Chondrocyte (in vitro differentiated cells): ENCODE results near the gene ALG6. TPM values are rescaled to one million over a fixed set of nuclear protein-coding genes. Genes with fewer than 3 reads are reported as not detected.

Experiments used
- DNase-seq: peaks from one replicate; pipeline ENCODE4 v3.0.0; 2021; ENCODE audit warnings: mixed read lengths, low spot score
- H3K27ac Mint-ChIP-seq: one replicate; pipeline ENCODE4 v1.8.0; 2021; ENCODE audit warnings: mild to moderate bottlenecking, moderate library complexity, mixed read lengths; ENCODE audit not compliant: unreplicated experiment
- H3K27me3 Mint-ChIP-seq: 2 replicates; pipeline ENCODE4 v1.8.0; 2021; ENCODE audit warnings: low read depth, mixed read lengths
- H3K36me3 Mint-ChIP-seq: 2 replicates; pipeline ENCODE4 v1.8.0; 2021; ENCODE audit warnings: low read depth, mixed read lengths
- H3K4me1 Mint-ChIP-seq: 2 replicates; pipeline ENCODE4 v1.8.0; 2021; ENCODE audit warnings: low read depth, mild to moderate bottlenecking, mixed read lengths
- H3K4me3 Mint-ChIP-seq: one replicate; pipeline ENCODE4 v1.8.0; 2021; ENCODE audit warnings: mild to moderate bottlenecking, moderate library complexity, mixed read lengths; ENCODE audit not compliant: unreplicated experiment
- H3K9me3 Mint-ChIP-seq: 2 replicates; pipeline ENCODE4 v1.8.0; 2021; ENCODE audit warnings: low read depth, mixed read lengths
- total RNA-seq: library from RNA; stranded (reverse); gene quantifications from 3 replicates; pipeline ENCODE4 v1.2.1, GENCODE V29; 2021
- TF ChIP-seq, protein P1 (sequence below): fragments of 200-600 bp; sonication (generic); IDR thresholded peaks from 2 replicates; pipeline ENCODE4 v1.5.0; 2021; ENCODE audit warnings: antibody characterized with exemption, mild to moderate bottlenecking, moderate library complexity

Gene ALG6
- total RNA-seq, 1 donor from 2014 or later = 8.5 TPM

DNA sequence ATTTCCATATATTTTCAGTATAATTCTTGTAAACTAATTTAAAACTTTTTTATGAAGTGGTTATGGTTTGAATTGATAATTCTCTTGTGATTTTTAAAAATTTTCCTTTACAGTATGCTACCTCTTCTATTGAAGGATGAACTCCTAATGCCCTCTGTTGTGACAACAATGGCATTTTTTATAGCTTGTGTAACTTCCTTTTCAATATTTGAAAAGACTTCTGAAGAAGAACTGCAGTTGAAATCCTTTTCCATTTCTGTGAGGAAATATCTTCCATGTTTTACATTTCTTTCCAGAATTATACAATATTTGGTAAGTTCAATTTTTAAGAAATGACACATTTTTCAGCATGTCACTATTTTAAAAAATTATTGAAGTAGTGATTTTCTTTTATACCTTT is 61.4 kb downstream of the ALG6 start:
- Mint-ChIP-seq H3K27me3 (no peaks in the 10 kb centered on the region), H3K36me3 (peaks cover 14% of the 10 kb centered on the region), H3K27ac (no peak overlapping the region), H3K9me3 (peaks cover 22% of the 10 kb centered on the region), H3K4me3 (no peak overlapping the region), H3K4me1 (no peaks in the 10 kb centered on the region)
- TF ChIP-seq, protein P1, sequence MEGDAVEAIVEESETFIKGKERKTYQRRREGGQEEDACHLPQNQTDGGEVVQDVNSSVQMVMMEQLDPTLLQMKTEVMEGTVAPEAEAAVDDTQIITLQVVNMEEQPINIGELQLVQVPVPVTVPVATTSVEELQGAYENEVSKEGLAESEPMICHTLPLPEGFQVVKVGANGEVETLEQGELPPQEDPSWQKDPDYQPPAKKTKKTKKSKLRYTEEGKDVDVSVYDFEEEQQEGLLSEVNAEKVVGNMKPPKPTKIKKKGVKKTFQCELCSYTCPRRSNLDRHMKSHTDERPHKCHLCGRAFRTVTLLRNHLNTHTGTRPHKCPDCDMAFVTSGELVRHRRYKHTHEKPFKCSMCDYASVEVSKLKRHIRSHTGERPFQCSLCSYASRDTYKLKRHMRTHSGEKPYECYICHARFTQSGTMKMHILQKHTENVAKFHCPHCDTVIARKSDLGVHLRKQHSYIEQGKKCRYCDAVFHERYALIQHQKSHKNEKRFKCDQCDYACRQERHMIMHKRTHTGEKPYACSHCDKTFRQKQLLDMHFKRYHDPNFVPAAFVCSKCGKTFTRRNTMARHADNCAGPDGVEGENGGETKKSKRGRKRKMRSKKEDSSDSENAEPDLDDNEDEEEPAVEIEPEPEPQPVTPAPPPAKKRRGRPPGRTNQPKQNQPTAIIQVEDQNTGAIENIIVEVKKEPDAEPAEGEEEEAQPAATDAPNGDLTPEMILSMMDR = no peak
- no peak for DNase-seq

DNA sequence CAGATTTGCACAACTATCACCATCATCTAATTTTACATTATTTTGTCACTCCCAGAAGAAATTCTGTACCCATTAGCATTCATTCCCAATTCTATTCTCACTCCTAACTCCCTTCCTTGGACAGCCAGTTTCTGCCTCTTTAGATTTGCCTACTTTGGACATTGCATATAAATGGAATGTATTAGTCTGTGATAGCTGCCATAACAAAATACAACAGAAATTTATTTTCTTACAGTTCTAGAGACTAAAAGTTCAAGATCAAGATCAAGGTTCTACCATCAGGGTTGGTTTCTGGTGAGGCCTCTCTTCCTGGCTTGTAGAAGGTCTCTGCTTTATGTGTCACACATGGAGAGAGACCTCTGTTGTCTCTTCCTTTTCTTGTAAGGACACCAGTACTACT is 61.9 kb downstream of the ALG6 start:
- H3K4me1 Mint-ChIP-seq = no peaks in the 10 kb centered on the region
- no peak overlapping the region for H3K27ac Mint-ChIP-seq
- no peaks in the 10 kb centered on the region for H3K27me3 Mint-ChIP-seq
- H3K4me3 Mint-ChIP-seq = no peak overlapping the region
- peaks cover 22% of the 10 kb centered on the region for H3K9me3 Mint-ChIP-seq
- TF ChIP-seq, protein P1 = no peak
- H3K36me3 Mint-ChIP-seq = peaks cover 14% of the 10 kb centered on the region
- DNase-seq = no peak

- Mint-ChIP-seq H3K4me3 (no peak overlapping the region), H3K36me3 (peaks cover 7% of the 10 kb centered on the region), H3K27ac (no peak overlapping the region), H3K9me3 (peaks cover 13% of the 10 kb centered on the region), H3K4me1 (no peaks in the 10 kb centered on the region), H3K27me3 (no peaks in the 10 kb centered on the region)
- DNase-seq = no peak
- TF ChIP-seq, protein P1 = no peak
These were observed 67.7 kb downstream of the ALG6 start for GRCh38 chr1:63435161-63435560.

GRCh38 chr1:63442141-63442475 is 74.7 kb downstream of the ALG6 start:
- Mint-ChIP-seq H3K27me3 (no peaks in the 10 kb centered on the region), H3K4me1 (peaks cover 14% of the 10 kb centered on the region), H3K4me3 (no peak overlapping the region), H3K36me3 (no peaks in the 10 kb centered on the region), H3K9me3 (no peaks in the 10 kb centered on the region), H3K27ac (no peak overlapping the region)
- DNase-seq = no peak
- TF ChIP-seq, protein P1 = no peak

DNA sequence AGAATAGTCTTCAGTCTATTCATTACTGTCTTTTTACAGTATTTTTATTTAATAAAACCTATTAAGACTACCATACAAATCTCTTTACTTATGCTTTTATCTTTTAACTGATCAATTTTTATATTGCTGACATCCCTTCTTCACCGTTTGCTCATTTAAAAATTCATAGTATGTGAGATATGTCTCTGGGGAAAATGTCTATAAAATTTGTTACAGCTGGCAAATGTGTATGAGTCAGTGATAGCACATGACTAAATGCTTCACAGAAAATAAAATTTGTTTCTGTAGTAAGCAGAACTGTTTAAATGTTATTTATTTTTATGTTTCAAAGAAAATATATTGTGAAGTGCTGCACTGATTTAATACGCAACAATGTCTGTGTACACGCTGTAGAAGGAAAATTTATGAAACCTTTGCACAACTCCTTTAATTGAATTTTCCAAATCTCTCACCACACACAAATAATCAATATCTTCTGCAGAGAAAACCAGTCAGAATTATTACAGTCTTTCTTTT is 81.4 kb downstream of the ALG6 start:
- H3K36me3 Mint-ChIP-seq = no peaks in the 10 kb centered on the region
- TF ChIP-seq, protein P1 = no peak
- H3K4me1 Mint-ChIP-seq = peaks cover 28% of the 10 kb centered on the region
- no peak overlapping the region for H3K27ac Mint-ChIP-seq
- H3K9me3 Mint-ChIP-seq = peaks cover 2% of the 10 kb centered on the region
- no peak for DNase-seq
- no peak overlapping the region for H3K4me3 Mint-ChIP-seq
- H3K27me3 Mint-ChIP-seq = no peaks in the 10 kb centered on the region
